ENCODE results near the gene CENPA.
"Not testable (repeated sequence)": the region's sequence is repeated elsewhere in the genome, so short reads cannot be mapped to it uniquely, and the experiment has no call there.

CENPA gene

GRCh38 chr2:26759845-26760244 is 26.0 kb upstream of the CENPA start:
- DNase-seq (ENCODE audit: extremely low read depth in 1 of 2, low read depth in 1 of 2) = no peak

- DNase-seq (ENCODE audit: extremely low read depth in 1 of 2, low read depth in 1 of 2) = not testable (repeated sequence)
These were observed 24.9 kb upstream of the CENPA start for GRCh38 chr2:26760991-26761390.

- no peak for DNase-seq (ENCODE audit: extremely low read depth in 1 of 2, low read depth in 1 of 2)
These were observed 22.8 kb upstream of the CENPA start for GRCh38 chr2:26763019-26763418.

- peak; percentile 65 for DNase-seq (ENCODE audit: extremely low read depth in 1 of 2, low read depth in 1 of 2)
These were observed 21.6 kb upstream of the CENPA start, which contains the start of gene SLC35F6 for GRCh38 chr2:26764078-26764887. Gene SLC35F6 (plus strand): TSS chr2:26764284. CDS start chr2:26764350, 66 bp downstream.

GRCh38 chr2:26764906-26765305 is 20.9 kb upstream of the CENPA start:
- no peak for DNase-seq (ENCODE audit: extremely low read depth in 1 of 2, low read depth in 1 of 2)

- no peak for DNase-seq (ENCODE audit: extremely low read depth in 1 of 2, low read depth in 1 of 2)
These were observed 20.2 kb upstream of the CENPA start for GRCh38 chr2:26765475-26766200.

GRCh38 chr2:26767129-26767528 is 18.7 kb upstream of the CENPA start:
- no peak for DNase-seq (ENCODE audit: extremely low read depth in 1 of 2, low read depth in 1 of 2)

- no peak for DNase-seq (ENCODE audit: extremely low read depth in 1 of 2, low read depth in 1 of 2)
These were observed 17.9 kb upstream of the CENPA start for GRCh38 chr2:26767894-26768487.

GRCh38 chr2:26768759-26769088 is 17.1 kb upstream of the CENPA start:
- no peak for DNase-seq (ENCODE audit: extremely low read depth in 1 of 2, low read depth in 1 of 2)

- DNase-seq (ENCODE audit: extremely low read depth in 1 of 2, low read depth in 1 of 2) = peak in 1 of 2 donors; percentile 25
These were observed 16.6 kb upstream of the CENPA start for GRCh38 chr2:26769089-26769761.

- DNase-seq (ENCODE audit: extremely low read depth in 1 of 2, low read depth in 1 of 2) = no peak
These were observed 14.8 kb upstream of the CENPA start for GRCh38 chr2:26770986-26771586.

- no peak for DNase-seq (ENCODE audit: extremely low read depth in 1 of 2, low read depth in 1 of 2)
These were observed 13.5 kb upstream of the CENPA start for GRCh38 chr2:26772064-26773001.

GRCh38 chr2:26776195-26776800 is 9.6 kb upstream of the CENPA start:
- DNase-seq (ENCODE audit: extremely low read depth in 1 of 2, low read depth in 1 of 2) = no peak

GRCh38 chr2:26778098-26778497 is 7.8 kb upstream of the CENPA start:
- no peak for DNase-seq (ENCODE audit: extremely low read depth in 1 of 2, low read depth in 1 of 2)

- DNase-seq (ENCODE audit: extremely low read depth in 1 of 2, low read depth in 1 of 2) = no peak
These were observed 7.3 kb upstream of the CENPA start for GRCh38 chr2:26778507-26778906.

GRCh38 chr2:26780203-26780760 is 5.6 kb upstream of the CENPA start:
- DNase-seq (ENCODE audit: extremely low read depth in 1 of 2, low read depth in 1 of 2) = no peak

GRCh38 chr2:26782876-26783704 is 2.8 kb upstream of the CENPA start:
- DNase-seq (ENCODE audit: extremely low read depth in 1 of 2, low read depth in 1 of 2) = no peak

GRCh38 chr2:26784570-26785234 is 1.2 kb upstream of the CENPA start:
- no peak for DNase-seq (ENCODE audit: extremely low read depth in 1 of 2, low read depth in 1 of 2)

Data from stimulated activated CD8-positive, alpha-beta memory T cell treated with anti-CD3 and anti-CD28 coated beads, Interleukin-7, amount 100 ng/mL, for 48 hours (primary cell).